ENCODE results near the gene FOLR2. TPM values are rescaled to one million over a fixed set of nuclear protein-coding genes. Genes with fewer than 3 reads are reported as not detected.

FOLR2 gene
- polyA plus RNA-seq, 1 donor (not counting 4 experiments of a cell fraction or from before 2014, with no cell fraction given), result not detected

DNA sequence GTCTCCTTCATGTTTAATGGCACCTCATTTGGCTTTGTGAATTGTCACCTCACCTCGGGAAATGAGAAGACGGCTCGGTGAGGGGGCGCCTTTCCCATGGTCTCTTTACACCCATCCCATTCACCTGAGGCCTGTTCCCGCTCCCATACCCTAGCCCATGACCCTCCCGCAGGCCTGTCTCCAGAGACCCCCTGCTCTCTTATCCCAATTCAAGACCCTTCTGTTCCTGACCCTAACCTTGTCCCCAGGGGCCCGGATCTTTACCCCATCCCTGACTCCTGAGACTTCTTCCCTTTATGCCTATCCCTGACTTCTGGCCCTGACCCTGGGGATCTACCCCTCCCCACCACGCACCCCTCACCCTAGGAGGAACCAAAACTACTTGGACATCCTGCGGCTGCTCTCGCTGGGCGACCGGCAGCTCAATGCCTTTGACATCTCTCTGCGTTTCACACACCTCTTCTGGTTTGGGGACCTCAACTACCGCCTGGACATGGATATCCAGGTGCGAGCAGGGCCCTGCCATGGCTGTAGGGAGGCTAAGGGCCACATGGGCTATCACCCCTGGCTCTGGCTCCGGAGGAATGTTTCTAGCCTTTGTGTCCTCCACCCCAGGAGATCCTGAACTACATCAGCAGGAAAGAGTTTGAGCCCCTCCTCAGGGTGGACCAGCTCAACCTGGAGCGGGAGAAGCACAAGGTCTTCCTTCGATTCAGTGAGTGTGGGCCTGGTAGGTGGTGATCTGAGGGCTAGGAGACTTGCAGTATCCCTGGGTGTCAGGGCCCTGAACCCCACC, 15.9 kb downstream of the FOLR2 start:
- Histone ChIP-seq H3K9ac (ENCODE audit: control insufficient read depth, extremely low read depth, insufficient read depth, low read length) (no peak overlapping the region), H3K79me2 (ENCODE audit: control insufficient read depth, insufficient read depth, low read length) (peaks cover 10% of the 10 kb centered on the region), H3K4me2 (ENCODE audit: control insufficient read depth, extremely low read depth, insufficient read depth, low read depth, low read length) (no peak overlapping the region), H2AFZ (ENCODE audit: control insufficient read depth, low read length) (no peak overlapping the region), H3K27ac (ENCODE audit: control insufficient read depth, insufficient read depth, low read length) (no peak overlapping the region), H3K9me1 (ENCODE audit: control insufficient read depth, extremely low read depth, insufficient read depth, low read length) (no peaks in the 10 kb centered on the region), H3K4me3 (ENCODE audit: control insufficient read depth in 2 of 3, extremely low read depth in 1 of 3, insufficient read depth in 2 of 3, low read depth in 1 of 3, low read length in 3 of 3) (no peak overlapping the region), H3K36me3 (ENCODE audit: control insufficient read depth in 2 of 2, extremely low read depth in 1 of 2, insufficient read depth in 2 of 2, low read length in 2 of 2) (peaks cover 59 to 65% of the 10 kb centered on the region in 2 experiments), H3K4me1 (ENCODE audit: control insufficient read depth, extremely low read depth, insufficient read depth, low read length) (no peaks in the 10 kb centered on the region), H4K20me1 (ENCODE audit: control insufficient read depth, extremely low read depth, insufficient read depth, low read length) (peaks cover 3% of the 10 kb centered on the region), H3K27me3 (ENCODE audit: control insufficient read depth, extremely low read depth, insufficient read depth, low read length) (no peaks in the 10 kb centered on the region), H3K9me3 (ENCODE audit: control insufficient read depth, low read depth, low read length) (no peaks in the 10 kb centered on the region)
- TF ChIP-seq, protein P1, sequence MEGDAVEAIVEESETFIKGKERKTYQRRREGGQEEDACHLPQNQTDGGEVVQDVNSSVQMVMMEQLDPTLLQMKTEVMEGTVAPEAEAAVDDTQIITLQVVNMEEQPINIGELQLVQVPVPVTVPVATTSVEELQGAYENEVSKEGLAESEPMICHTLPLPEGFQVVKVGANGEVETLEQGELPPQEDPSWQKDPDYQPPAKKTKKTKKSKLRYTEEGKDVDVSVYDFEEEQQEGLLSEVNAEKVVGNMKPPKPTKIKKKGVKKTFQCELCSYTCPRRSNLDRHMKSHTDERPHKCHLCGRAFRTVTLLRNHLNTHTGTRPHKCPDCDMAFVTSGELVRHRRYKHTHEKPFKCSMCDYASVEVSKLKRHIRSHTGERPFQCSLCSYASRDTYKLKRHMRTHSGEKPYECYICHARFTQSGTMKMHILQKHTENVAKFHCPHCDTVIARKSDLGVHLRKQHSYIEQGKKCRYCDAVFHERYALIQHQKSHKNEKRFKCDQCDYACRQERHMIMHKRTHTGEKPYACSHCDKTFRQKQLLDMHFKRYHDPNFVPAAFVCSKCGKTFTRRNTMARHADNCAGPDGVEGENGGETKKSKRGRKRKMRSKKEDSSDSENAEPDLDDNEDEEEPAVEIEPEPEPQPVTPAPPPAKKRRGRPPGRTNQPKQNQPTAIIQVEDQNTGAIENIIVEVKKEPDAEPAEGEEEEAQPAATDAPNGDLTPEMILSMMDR (optimal IDR thresholded peaks at IDR 0.05 in 1 of 3, IDR thresholded peaks at IDR 0.05 in 1 of 3, conservative IDR thresholded peaks at IDR 0.05 in 1 of 3; ENCODE audit: extremely low read depth in 1 of 3, insufficient read depth in 2 of 3, low read length in 3 of 3), result no peak
- no peak for TF ChIP-seq EZH2 (IDR thresholded peaks at IDR 0.05; ENCODE audit: low read length)
- dilution Hi-C loops (cut with MboI; ENCODE audit: extremely low pct_ligation_motif_present, low sequenced_read_pairs), result no loop called here
- no peak for DNase-seq (ENCODE audit: low read depth, low spot score)
- no peak for FAIRE-seq

DNA sequence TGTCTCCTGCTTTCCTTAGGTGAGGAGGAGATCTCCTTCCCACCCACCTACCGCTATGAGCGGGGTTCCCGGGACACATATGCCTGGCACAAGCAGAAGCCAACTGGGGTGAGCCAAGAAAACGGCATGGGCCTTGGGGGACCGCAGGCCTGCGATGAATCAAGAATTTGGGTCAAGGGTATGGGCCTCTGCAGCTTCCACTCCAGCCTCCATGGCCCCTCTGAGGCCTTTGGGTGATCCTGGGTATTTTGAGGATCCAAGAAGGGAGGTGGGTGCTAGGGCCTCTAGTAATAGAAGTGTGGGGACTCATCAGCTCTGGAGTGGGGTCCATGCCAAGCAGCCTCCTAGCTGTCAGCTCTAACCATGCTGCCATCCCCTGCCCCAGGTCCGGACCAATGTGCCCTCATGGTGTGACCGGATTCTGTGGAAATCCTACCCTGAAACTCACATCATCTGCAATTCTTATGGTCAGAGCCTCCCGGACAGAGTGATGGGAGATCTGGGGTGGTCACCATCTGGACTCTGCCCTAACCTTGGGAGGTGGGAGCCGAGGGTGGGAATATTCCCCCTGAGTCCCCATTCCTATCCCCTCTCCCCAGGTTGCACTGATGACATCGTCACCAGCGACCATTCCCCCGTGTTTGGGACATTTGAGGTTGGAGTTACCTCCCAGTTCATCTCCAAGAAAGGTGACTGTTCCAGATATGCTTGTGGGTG, 16.6 kb downstream of the FOLR2 start:
- no peak for FAIRE-seq

More for the DNA sequence above, 16.6 kb downstream of the FOLR2 start:
- no peak for TF ChIP-seq EZH2 (IDR thresholded peaks at IDR 0.05; ENCODE audit: low read length)
- TF ChIP-seq, protein P1 (optimal IDR thresholded peaks at IDR 0.05 in 1 of 3, IDR thresholded peaks at IDR 0.05 in 1 of 3, conservative IDR thresholded peaks at IDR 0.05 in 1 of 3; ENCODE audit: extremely low read depth in 1 of 3, insufficient read depth in 2 of 3, low read length in 3 of 3), result no peak
- no peaks in the 10 kb centered on the region for H3K27me3 ChIP-seq (ENCODE audit: control insufficient read depth, extremely low read depth, insufficient read depth, low read length)
- no peaks in the 10 kb centered on the region for H3K9me1 ChIP-seq (ENCODE audit: control insufficient read depth, extremely low read depth, insufficient read depth, low read length)
- no peaks in the 10 kb centered on the region for H3K9me3 ChIP-seq (ENCODE audit: control insufficient read depth, low read depth, low read length)
- H3K79me2 ChIP-seq (ENCODE audit: control insufficient read depth, insufficient read depth, low read length), result peaks cover 4% of the 10 kb centered on the region
- H3K36me3 ChIP-seq (ENCODE audit: control insufficient read depth in 2 of 2, extremely low read depth in 1 of 2, insufficient read depth in 2 of 2, low read length in 2 of 2), result peaks cover 62 to 66% of the 10 kb centered on the region in 2 experiments
- no peak overlapping the region for H3K4me2 ChIP-seq (ENCODE audit: control insufficient read depth, extremely low read depth, insufficient read depth, low read depth, low read length)
- H3K4me3 ChIP-seq (ENCODE audit: control insufficient read depth in 2 of 3, extremely low read depth in 1 of 3, insufficient read depth in 2 of 3, low read depth in 1 of 3, low read length in 3 of 3), result no peak overlapping the region
- peaks cover 3% of the 10 kb centered on the region for H3K4me1 ChIP-seq (ENCODE audit: control insufficient read depth, extremely low read depth, insufficient read depth, low read length)
- dilution Hi-C loops (cut with MboI; ENCODE audit: extremely low pct_ligation_motif_present, low sequenced_read_pairs), result no loop called here
- peaks cover 3% of the 10 kb centered on the region for H4K20me1 ChIP-seq (ENCODE audit: control insufficient read depth, extremely low read depth, insufficient read depth, low read length)
- no peak overlapping the region for H3K9ac ChIP-seq (ENCODE audit: control insufficient read depth, extremely low read depth, insufficient read depth, low read length)
- DNase-seq (ENCODE audit: low read depth, low spot score), result no peak
- no peak overlapping the region for H2AFZ ChIP-seq (ENCODE audit: control insufficient read depth, low read length)
- no peak overlapping the region for H3K27ac ChIP-seq (ENCODE audit: control insufficient read depth, insufficient read depth, low read length)

Measured in keratinocyte (primary cell).